PC-3 (cell line): ENCODE data around the gene PDE2A. TPM values are rescaled to one million over a fixed set of nuclear protein-coding genes. Genes with fewer than 3 reads are reported as not detected.

Source experiments
- ATAC-seq: fragments of 200-7000 bp; cut with Tn5 transposase; 2 replicates; pipeline ENCODE4 v1.9.1; 2020; ENCODE audit warnings: mild to moderate bottlenecking, moderate library complexity
- BruUV-seq: library from RNA; stranded (reverse); fragments of 400-500 nt; replicated peaks from 2 replicates; lab custom pipeline; 2021; lab: Mats Ljungman, UMichigan
- CTCF ChIA-PET: fragments of 300-600 bp; sonication (Branson Sonifier 250); formaldehyde crosslinking; loops from one replicate; lab custom pipeline; 2022; ENCODE audit warnings: antibody characterized with exemption; lab: Charles Lee
- POLR2A ChIA-PET: fragments of 300-600 bp; sonication (Branson Sonifier 250); formaldehyde crosslinking; loops from one replicate; lab custom pipeline; 2022; ENCODE audit warnings: antibody characterized with exemption; ENCODE audit not compliant: unreplicated experiment; lab: Charles Lee
- DNase-seq: peaks from one replicate; pipeline ENCODE4 v3.0.0-alpha.2; 2015
- H2AFZ ChIP-seq: fragments of 300-600 bp; sonication (generic); 2 replicates; pipeline ENCODE4 v1.6.0; 2016; ENCODE audit warnings: antibody characterized with exemption, low read length
- H3F3A ChIP-seq: fragments of 300-600 bp; sonication (generic); one replicate; pipeline ENCODE4 v1.6.0; 2017; ENCODE audit warnings: antibody characterized with exemption, low read length, control low read depth, mild to moderate bottlenecking; ENCODE audit not compliant: unreplicated experiment
- H3K27ac ChIP-seq: fragments of 300-600 bp; sonication (generic); 2 replicates; pipeline ENCODE4 v1.5.1; 2016; ENCODE audit warnings: mild to moderate bottlenecking, low read length
- H3K27me3 ChIP-seq: fragments of 300-600 bp; sonication (generic); 2 replicates; pipeline ENCODE4 v1.6.1; 2016; ENCODE audit warnings: low read length, mixed read lengths
- H3K36me3 ChIP-seq: fragments of 300-600 bp; sonication (generic); 2 replicates; pipeline ENCODE4 v1.6.1; 2016; ENCODE audit warnings: low read depth, mixed run types, low read length, mixed read lengths
- H3K4me1 ChIP-seq: fragments of 300-600 bp; sonication (generic); 2 replicates; pipeline ENCODE4 v1.5.1; 2016; ENCODE audit warnings: low read length; ENCODE audit not compliant: insufficient read depth
- H3K4me2 ChIP-seq: fragments of 300-600 bp; sonication (generic); 2 replicates; pipeline ENCODE4 v1.6.0; 2016; ENCODE audit warnings: low read length
- H3K4me3 ChIP-seq: fragments of 300-600 bp; sonication (generic); 2 replicates; pipeline ENCODE4 v1.5.1; 2016; ENCODE audit warnings: mild to moderate bottlenecking, low read length, mixed read lengths
- H3K79me2 ChIP-seq: fragments of 300-600 bp; sonication (generic); 2 replicates; pipeline ENCODE4 v1.6.1; 2017; ENCODE audit warnings: low read length, mixed read lengths
- H3K9ac ChIP-seq: fragments of 300-600 bp; sonication (generic); 2 replicates; pipeline ENCODE4 v1.6.0; 2016; ENCODE audit warnings: mild to moderate bottlenecking, low read length
- H3K9me2 ChIP-seq: fragments of 300-600 bp; sonication (generic); replicated peaks from 2 replicates; pipeline ENCODE4 v1.6.1; 2016; ENCODE audit warnings: mixed run types, low read length, mixed read lengths
- H3K9me3 ChIP-seq: fragments of 300-600 bp; sonication (generic); 2 replicates; pipeline ENCODE4 v1.6.1; 2016; ENCODE audit warnings: low read length, mixed read lengths
- H4K20me1 ChIP-seq: fragments of 300-600 bp; sonication (generic); 2 replicates; pipeline ENCODE4 v1.6.1; 2016; ENCODE audit warnings: low read length, mixed read lengths
- EZH2 ChIP-seq: fragments of 300-600 bp; sonication (generic); IDR thresholded peaks from one replicate; pipeline ENCODE4 v1.6.1; 2017; ENCODE audit warnings: antibody characterized with exemption, mild to moderate bottlenecking, low read length; ENCODE audit not compliant: unreplicated experiment
- EZH2phosphoT487 ChIP-seq: fragments of 300-600 bp; sonication (generic); IDR thresholded peaks from 2 replicates; pipeline ENCODE4 v1.6.1; 2018; ENCODE audit warnings: mild to moderate bottlenecking, antibody characterized with exemption, low read length, borderline replicate concordance
- intact Hi-C: fragments of 100-400 bp; cut with micrococcal nuclease; formaldehyde crosslinking; loops from 2 replicates; pipeline ENCODE4 v1.9.0; 2023
- total RNA-seq: library from RNA; depleted of rRNA; stranded (reverse); fragments of >200 nt; gene quantifications from 2 replicates; pipeline ENCODE4 v1.2.3, GENCODE V29; 2014
- TF ChIP-seq, protein P1 (sequence below): fragments of 300-600 bp; sonication (generic); conservative IDR thresholded peaks from 2 replicates; pipeline ENCODE4 v1.5.1; 2017; ENCODE audit warnings: antibody characterized with exemption, low read depth, mild to moderate bottlenecking, low read length

PDE2A gene
- total RNA-seq, 1 experiment from 2014 or later = 2.6 TPM

DNA sequence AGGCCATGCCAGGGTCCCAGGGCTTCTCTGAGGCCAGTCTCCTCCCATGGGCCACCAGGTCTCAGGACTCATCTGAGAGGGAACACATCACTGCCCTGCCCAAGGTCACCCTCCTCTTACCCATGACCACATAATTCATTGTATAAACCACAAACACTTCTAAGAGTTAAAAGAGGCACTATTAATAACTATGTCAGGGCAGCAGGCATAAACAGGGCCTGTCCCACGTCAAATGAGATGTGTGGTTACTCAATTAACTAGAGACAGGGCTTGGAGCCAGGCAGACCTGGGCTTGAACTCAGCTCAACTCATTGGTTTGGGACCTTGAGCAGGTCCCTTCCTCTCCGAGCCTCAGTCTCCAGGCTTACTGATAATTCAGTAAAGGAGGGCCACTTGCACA lies 44.9 kb upstream of the PDE2A start:
- TF ChIP-seq, protein P1, sequence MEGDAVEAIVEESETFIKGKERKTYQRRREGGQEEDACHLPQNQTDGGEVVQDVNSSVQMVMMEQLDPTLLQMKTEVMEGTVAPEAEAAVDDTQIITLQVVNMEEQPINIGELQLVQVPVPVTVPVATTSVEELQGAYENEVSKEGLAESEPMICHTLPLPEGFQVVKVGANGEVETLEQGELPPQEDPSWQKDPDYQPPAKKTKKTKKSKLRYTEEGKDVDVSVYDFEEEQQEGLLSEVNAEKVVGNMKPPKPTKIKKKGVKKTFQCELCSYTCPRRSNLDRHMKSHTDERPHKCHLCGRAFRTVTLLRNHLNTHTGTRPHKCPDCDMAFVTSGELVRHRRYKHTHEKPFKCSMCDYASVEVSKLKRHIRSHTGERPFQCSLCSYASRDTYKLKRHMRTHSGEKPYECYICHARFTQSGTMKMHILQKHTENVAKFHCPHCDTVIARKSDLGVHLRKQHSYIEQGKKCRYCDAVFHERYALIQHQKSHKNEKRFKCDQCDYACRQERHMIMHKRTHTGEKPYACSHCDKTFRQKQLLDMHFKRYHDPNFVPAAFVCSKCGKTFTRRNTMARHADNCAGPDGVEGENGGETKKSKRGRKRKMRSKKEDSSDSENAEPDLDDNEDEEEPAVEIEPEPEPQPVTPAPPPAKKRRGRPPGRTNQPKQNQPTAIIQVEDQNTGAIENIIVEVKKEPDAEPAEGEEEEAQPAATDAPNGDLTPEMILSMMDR = no peak
- TF ChIP-seq EZH2 (no peak), EZH2phosphoT487 (no peak)
- no peak overlapping the region for H3K27ac ChIP-seq
- DNase-seq (no peak), ATAC-seq (no peak)
- no peaks in the 10 kb centered on the region for H3K9me3 ChIP-seq
- no peaks in the 10 kb centered on the region for H4K20me1 ChIP-seq
- H3K27me3 ChIP-seq = no peaks in the 10 kb centered on the region
- intact Hi-C loops = no loop called here
- H3K4me3 ChIP-seq = no peak overlapping the region
- ChIA-PET POLR2A (interaction anchor here (0.6 kb wide), 1 partner anchor 19 kb away, joined by 4 read pairs; no protein-coding TSS in a partner anchor), CTCF (no interaction called here)
- H3K4me1 ChIP-seq = peaks cover 22% of the 10 kb centered on the region
- H3K36me3 ChIP-seq = no peaks in the 10 kb centered on the region; the same call in 1 of the 2 replicates
- no peak overlapping the region for H3K9ac ChIP-seq
- H3K9me2 ChIP-seq = no peaks in the 10 kb centered on the region
- no TSS peak for BruUV-seq
- no peaks in the 10 kb centered on the region for H3F3A ChIP-seq
- no peak overlapping the region for H2AFZ ChIP-seq
- H3K4me2 ChIP-seq = no peak overlapping the region
- H3K79me2 ChIP-seq = peaks cover 50% of the 10 kb centered on the region

DNA sequence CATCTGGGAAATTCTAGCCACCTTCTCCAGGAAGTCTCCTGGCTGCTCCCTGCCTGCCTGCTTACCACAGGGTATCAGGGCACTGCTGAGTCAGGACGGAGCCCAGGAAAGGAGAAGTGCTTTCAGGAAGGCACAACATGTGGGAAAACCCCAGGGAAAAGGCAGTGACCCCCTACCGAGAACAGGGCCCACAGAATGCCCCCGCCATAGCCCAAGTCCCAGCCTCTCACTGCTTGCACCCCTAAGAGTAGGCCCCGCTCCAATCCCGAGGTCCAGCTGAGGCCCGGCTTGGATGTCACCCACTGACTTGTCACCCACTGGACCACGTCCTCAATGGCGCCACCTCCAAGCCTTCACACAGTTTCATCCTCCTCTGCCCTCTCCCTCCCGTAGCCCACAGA lies 43.9 kb upstream of the PDE2A start:
- Histone ChIP-seq H3K4me3 (no peak overlapping the region), H3K79me2 (peaks cover 41% of the 10 kb centered on the region), H4K20me1 (no peaks in the 10 kb centered on the region), H3K27me3 (no peaks in the 10 kb centered on the region), H3K9ac (no peak overlapping the region), H2AFZ (no peak overlapping the region), H3K4me1 (peaks cover 22% of the 10 kb centered on the region), H3K9me3 (no peaks in the 10 kb centered on the region), H3F3A (no peaks in the 10 kb centered on the region), H3K36me3 (no peaks in the 10 kb centered on the region), H3K27ac (no peak overlapping the region), H3K9me2 (no peaks in the 10 kb centered on the region), H3K4me2 (no peak overlapping the region)
- ChIA-PET POLR2A (no interaction called here), CTCF (no interaction called here)
- intact Hi-C loops = no loop called here
- DNase-seq = no peak
- BruUV-seq = no TSS peak
- ATAC-seq = no peak
- TF ChIP-seq EZH2 = no peak
- no peak for TF ChIP-seq EZH2phosphoT487
- TF ChIP-seq, protein P1 = no peak

DNA sequence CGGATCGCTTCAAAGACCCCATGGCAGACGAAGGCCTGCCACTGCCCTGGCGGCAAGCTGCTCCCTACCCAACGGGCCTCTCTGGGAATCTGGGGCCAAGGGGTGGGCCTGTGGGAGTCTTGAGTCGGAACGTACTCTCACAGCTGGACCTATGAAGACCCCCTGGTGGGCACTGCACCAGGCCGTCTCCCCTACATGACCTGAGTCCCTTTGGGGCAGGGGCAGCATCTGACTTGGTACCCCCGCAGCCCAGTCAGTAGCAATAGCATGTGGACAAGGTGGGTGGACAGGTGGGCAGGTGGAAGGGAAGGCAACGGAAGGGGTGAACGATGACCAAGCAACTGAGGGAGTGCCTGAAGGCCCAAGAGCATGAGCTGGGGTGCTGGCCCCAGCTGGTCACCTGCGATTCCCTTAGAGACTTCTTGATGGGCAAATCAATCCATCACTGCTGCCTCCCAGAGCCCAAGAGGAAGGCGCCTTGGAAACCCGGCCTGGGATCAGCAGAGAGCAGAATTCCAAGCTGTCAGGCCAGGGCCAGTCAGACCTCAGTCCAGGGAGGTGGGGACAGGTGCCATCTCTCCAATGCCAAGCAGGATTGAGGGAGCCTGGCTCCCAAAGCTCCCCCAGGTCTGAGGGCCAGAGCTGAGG lies 42.7 kb upstream of the PDE2A start:
- POLR2A ChIA-PET = no interaction called here
- H3K27ac ChIP-seq = no peak overlapping the region
- H3K27me3 ChIP-seq = no peaks in the 10 kb centered on the region
- no peaks in the 10 kb centered on the region for H4K20me1 ChIP-seq
- peaks cover 37% of the 10 kb centered on the region for H3K79me2 ChIP-seq
- no peak overlapping the region for H3K4me3 ChIP-seq
- TF ChIP-seq EZH2 (no peak), EZH2phosphoT487 (no peak)
- TF ChIP-seq, protein P1 = no peak
- no peak for DNase-seq
- H3K36me3 ChIP-seq = no peaks in the 10 kb centered on the region
- no peaks in the 10 kb centered on the region for H3K9me3 ChIP-seq
- H3F3A ChIP-seq = no peaks in the 10 kb centered on the region
- H3K4me2 ChIP-seq = no peak overlapping the region
- intact Hi-C loops = no loop called here
- peaks cover 12% of the 10 kb centered on the region for H3K4me1 ChIP-seq
- ATAC-seq = no peak
- no peaks in the 10 kb centered on the region for H3K9me2 ChIP-seq
- H3K9ac ChIP-seq = no peak overlapping the region
- no TSS peak for BruUV-seq
- no peak overlapping the region for H2AFZ ChIP-seq
- CTCF ChIA-PET = interaction anchor here (0.5 kb wide), 1 partner anchor 77 kb away, joined by 3 read pairs; the partner anchor contains the start of gene STARD10
